Stromal cell of bone marrow (primary cell): ENCODE measurements around the gene TREML1.
A peak's percentile ranks its signal among the peaks of the same experiment; 100 is the strongest.
"Not testable (repeated sequence)": the region's sequence is repeated elsewhere in the genome, so short reads cannot be mapped to it uniquely, and the experiment has no call there.

Source experiments
- DNase-seq: peaks from one replicate; pipeline ENCODE4 v3.0.0-alpha.2; 2012; ENCODE audit warnings: low read depth

The TREML1 gene, protein sequence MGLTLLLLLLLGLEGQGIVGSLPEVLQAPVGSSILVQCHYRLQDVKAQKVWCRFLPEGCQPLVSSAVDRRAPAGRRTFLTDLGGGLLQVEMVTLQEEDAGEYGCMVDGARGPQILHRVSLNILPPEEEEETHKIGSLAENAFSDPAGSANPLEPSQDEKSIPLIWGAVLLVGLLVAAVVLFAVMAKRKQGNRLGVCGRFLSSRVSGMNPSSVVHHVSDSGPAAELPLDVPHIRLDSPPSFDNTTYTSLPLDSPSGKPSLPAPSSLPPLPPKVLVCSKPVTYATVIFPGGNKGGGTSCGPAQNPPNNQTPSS

DNA sequence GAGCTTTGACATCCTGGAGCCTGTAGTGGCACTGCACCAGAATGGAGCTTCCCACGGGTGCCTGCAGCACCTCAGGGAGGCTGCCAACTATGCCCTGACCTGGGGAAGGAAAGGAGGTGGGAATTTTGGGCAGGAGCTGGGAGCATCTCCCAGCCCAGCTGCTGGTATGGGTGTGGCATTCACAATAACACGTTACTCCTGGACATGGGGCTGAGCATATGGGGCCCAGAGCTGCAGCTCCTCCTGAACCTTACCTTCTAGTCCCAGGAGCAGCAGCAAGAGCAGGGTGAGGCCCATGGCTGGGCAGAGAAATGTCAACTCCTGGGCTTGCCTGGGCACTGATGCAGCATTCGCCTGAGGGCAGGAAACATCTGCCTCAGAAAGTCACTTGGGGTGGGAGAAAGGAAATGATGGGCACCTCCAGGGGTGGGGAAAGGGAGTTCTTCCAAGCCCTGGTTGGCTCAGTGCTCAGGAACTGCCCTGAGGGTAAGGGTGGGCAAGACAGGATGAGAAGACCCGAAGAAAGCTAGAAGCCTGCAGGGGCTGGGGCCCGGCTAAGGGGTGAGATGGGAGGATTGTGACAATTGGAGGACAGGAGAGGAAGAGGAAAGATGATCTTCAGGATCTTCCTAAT is at the start of gene TREML1:
Gene TREML1, minus strand, starts transcription at position 356 of the 634 bp plus-strand sequence. Its CDS starts 59 bp downstream, at position 297.
- DNase-seq: no peak

GRCh38 chr6:41201764-41202173 is 47.6 kb upstream of the TREML1 start:
- DNase-seq: no peak

GRCh38 chr6:41200901-41201763 is 47.0 kb upstream of the TREML1 start, which contains the start of gene TREML2:
Gene TREML2 (minus strand): TSS chr6:41201149. CDS start chr6:41201008, 141 bp downstream.
- no peak for DNase-seq

DNA sequence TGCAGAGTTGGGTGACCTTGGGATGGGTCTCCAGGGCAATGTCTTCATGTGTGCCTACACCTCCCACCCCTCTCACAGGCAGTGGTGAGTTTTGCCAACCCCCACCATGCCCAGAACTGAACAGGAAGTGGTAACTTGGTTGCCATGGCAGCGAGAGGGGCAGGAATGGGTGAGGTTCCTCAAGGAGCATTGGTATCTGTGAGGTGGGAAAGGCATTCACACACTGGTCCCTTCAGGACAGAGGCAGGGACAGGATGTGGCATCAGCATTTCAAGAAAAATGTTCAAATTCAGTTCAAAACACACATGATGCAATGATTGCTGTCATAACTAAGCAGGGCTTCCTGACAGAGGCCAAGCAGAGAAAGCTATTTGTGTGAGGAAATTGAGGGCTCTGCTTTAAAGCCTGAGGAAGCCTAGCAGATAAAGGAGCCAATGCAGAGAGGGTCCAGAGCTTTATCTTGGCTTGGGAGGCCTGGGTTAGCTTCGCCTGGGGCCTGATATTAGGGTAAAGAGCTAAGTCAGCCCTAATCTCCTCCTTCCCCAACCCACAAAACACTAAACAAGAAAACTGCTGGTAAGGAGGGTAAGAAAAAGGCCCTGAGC is 46.3 kb upstream of the TREML1 start:
- no peak for DNase-seq

DNA sequence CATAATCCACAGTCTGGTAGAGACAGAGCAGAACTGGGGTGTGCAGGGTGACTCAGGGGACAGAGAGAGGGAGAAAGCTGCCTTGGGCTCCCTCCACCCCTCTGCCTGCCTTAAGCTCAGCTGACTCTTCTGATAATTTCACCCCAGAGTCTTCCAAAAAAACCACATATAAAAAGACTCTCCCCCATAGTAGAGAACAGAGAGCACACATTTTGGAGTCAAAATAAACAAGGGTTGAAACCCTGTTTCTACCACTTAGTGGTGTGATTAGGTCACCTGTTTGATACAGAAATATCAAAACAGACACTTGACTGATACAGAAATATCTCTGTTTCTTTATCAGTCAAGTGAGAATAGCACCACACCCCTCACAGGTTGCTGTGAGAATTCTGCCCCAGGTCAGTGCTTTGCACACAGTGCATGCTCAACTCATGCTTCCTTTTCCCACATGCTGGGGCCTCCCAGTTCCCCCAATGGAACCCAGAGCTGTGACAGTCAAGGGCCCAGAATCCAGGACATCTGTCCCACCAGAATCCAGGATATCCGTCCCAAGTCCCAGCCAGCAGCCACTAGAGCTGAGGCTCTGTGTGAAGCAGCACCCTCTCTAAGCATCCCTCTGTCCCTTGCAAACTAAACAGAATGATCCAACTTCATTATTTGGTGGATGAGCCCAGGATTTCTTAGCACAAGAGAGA is 45.6 kb upstream of the TREML1 start:
- no peak for DNase-seq

DNA sequence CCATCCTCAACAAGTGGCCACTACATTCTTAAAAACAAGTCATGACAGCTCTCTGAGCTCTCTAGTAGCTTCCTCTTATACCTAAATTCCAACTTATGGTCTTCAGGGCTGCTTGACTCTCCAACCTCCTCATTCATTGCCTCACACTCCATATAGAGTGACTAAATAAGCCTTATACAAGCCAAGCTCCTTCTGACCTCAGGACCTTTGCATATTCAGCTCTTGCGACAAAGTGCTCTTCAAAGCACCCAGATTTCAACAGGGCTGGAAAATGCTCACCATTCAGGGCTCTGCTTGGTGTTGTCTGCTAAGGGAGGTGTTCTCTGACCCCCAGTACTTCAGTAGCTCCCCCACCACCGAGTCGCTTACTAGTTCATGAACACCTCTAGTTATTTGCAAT is 43.1 kb upstream of the TREML1 start:
- DNase-seq: no peak

GRCh38 chr6:41194386-41194785 is 40.2 kb upstream of the TREML1 start:
- no peak for DNase-seq

- DNase-seq: no peak
These were observed 39.7 kb upstream of the TREML1 start for GRCh38 chr6:41193884-41194283.

- DNase-seq: no peak
These were observed 39.1 kb upstream of the TREML1 start for GRCh38 chr6:41193171-41193734.

GRCh38 chr6:41191569-41191968 is 37.4 kb upstream of the TREML1 start:
- DNase-seq: no peak

- no peak for DNase-seq
These were observed 36.6 kb upstream of the TREML1 start for GRCh38 chr6:41190791-41191190.

GRCh38 chr6:41189967-41190366 is 35.8 kb upstream of the TREML1 start:
- no peak for DNase-seq

- DNase-seq: not testable (repeated sequence)
These were observed 34.9 kb upstream of the TREML1 start for GRCh38 chr6:41189046-41189445.

GRCh38 chr6:41187924-41188886 is 34.1 kb upstream of the TREML1 start:
- DNase-seq: no peak

DNA sequence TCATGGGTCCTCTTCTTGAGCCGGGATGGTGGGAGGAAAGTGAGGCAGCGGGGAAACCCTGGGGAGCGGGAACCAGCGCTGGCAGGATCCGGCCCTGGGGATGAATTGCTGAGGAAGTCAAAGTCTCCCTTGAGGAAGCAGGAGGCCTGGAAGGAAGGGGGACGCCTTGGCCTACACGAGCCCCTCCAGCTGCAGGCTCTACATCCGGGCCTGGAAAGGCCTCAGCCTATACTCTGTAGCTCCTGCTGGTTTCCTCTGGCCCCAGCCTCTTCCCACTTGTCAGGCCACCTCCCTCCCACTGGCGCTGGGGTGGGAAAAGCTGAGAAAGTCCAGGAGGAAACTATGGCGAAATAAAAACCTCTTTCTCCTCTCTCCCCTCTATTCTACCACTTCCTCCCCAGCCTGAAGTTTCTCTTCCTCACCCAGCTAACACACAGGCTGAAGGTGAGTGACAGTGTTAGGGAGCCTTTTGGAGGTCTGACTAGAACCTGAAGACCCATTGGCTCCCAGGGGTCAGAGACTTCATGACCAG is 31.9 kb upstream of the TREML1 start:
- DNase-seq: no peak

DNA sequence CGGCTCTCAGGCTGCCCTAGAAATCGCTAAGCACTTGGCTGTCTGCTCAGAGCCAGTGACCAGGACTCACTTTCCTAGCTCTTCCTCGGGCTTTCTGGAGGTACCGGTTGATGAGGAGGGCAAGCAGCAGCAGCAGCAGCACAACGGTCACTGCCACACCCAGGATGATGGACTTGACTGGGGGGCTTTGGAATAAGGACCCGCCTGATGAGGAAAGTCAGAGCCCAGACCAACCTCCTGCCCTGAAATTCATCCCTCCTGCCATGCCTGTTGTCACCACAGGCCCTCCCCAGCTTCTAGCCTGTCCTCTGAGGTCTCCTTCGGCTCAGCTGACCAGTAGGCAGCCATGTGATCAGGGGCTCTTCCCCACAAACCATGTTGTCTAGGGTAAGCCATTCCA is 30.6 kb upstream of the TREML1 start:
- no peak for DNase-seq

DNA sequence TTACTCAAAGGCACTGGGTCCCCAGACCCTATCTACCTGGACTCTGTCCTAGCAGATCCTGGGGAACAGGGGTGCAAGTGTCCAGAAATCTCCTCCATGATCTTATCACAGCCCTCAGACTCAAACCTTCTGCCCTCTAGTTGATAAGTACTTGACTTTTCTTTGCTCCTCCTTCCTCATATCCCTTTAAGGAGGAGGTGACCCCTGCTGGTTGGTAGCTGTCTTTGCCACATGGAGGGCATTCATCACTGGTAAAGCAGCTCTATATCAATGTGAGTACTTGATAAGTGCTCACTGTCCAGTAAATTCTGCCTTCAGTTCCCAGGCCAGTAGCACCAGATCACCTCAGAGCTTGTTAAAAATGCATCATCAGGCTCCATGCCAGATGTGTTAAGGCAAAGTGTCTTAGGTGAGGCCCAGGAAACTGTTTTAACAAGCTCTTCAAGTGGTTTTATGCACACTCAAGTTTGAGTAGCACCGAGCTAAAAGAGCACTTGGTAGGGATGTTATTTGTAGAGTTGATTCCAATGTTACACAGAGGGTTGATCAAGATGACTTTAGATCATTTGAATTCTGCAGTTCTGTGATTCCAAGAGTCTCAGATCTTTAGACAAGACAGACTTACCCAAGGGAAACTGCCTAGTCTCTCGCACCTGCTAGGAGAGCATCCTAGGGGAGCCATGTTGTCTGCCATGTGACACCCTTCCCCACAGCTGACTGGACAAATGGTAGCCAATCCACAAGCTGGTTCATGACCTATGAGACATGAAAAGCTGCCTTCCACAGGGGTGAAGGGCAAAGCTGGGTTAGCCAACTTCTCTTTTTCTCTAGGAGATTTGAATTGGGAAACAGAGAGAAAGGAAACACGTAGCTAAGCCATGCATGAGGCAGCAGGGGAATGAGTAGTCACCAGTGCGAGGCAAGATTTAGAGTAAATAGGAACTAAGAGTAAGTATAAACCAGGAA is 28.2 kb upstream of the TREML1 start:
- DNase-seq: peak; percentile 22

- DNase-seq: no peak
These were observed 27.4 kb upstream of the TREML1 start for GRCh38 chr6:41181566-41181965.

- no peak for DNase-seq
These were observed 25.0 kb upstream of the TREML1 start for GRCh38 chr6:41179163-41179562.
